Omental fat pad (tissue), 4 donors: ENCODE measurements around the gene WDR27. TPM values are rescaled to one million over a fixed set of nuclear protein-coding genes. Genes with fewer than 3 reads are reported as not detected.

Experiments
- ATAC-seq: fragments of 150-250 bp; one replicate; pipeline ENCODE4 v1.9.1; 2016; ENCODE audit warnings: mild to moderate bottlenecking, moderate library complexity; ENCODE audit not compliant: low FRiP score
- DNase-seq: peaks from one replicate; pipeline ENCODE4 v3.0.0-alpha.2; 2019; ENCODE audit warnings: low spot score
- total RNA-seq, 4 donors: library from RNA; depleted of rRNA; stranded (reverse); fragments of >200 nt; gene quantifications; one replicate each; pipeline ENCODE4 v1.1.0, GENCODE V29; 2016
- TF ChIP-seq, protein P1 (sequence below), 3 donors: fragments of 450-650 bp; IDR thresholded peaks; one replicate each; pipeline ENCODE4 v1.5.1; 2016 to 2017; ENCODE audit warnings: antibody characterized with exemption in 3 of 3, mild to moderate bottlenecking in 3 of 3, moderate library complexity in 2 of 3

The WDR27 gene
- total RNA-seq, 4 donors from 2014 or later = 18.9 to 35.9 (median 21.7) TPM

DNA sequence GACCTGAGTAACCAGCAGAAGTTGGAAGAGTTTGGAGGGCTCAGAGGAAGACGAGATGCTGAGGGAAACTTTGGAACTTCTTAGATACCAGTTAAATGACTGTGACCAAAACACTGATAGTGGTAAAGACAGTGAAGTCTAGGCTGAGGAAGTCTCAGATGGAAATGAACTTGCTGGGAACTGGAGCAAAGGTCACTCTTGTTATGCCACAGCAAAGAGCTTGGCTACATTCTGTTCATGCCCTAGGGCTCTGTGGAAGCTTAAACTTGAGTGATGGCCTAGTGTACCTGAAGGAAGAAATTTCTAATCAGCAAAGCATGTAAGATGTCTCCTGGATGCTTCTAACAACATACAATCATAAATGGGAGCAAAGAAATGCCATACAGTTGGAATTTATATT lies 24.7 kb downstream of the WDR27 start:
- TF ChIP-seq, protein P1, sequence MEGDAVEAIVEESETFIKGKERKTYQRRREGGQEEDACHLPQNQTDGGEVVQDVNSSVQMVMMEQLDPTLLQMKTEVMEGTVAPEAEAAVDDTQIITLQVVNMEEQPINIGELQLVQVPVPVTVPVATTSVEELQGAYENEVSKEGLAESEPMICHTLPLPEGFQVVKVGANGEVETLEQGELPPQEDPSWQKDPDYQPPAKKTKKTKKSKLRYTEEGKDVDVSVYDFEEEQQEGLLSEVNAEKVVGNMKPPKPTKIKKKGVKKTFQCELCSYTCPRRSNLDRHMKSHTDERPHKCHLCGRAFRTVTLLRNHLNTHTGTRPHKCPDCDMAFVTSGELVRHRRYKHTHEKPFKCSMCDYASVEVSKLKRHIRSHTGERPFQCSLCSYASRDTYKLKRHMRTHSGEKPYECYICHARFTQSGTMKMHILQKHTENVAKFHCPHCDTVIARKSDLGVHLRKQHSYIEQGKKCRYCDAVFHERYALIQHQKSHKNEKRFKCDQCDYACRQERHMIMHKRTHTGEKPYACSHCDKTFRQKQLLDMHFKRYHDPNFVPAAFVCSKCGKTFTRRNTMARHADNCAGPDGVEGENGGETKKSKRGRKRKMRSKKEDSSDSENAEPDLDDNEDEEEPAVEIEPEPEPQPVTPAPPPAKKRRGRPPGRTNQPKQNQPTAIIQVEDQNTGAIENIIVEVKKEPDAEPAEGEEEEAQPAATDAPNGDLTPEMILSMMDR (IDR thresholded peaks at IDR 0.05) = no peak
- ATAC-seq (no peak), DNase-seq (no peak)

DNA sequence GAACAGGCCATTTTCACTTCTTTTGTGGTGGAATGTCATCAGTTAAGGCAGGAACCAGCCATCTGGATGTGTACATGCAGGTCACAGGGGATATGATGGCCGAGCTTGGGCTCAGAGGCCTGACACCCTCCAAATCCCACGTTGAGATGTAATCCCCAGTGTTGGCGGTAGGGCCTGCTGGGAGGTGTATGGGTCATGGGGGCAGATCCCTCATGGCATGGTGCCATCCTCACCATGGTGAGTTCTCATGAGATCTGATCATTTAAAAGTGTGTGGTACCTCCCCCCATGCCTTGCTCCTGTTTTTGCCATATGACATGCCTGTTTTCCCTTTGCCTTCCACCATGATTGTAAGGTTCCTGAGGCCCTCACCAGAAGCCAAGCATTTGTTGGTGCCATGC lies 26.8 kb downstream of the WDR27 start:
- DNase-seq (no peak), ATAC-seq (no peak)
- TF ChIP-seq, protein P1 (IDR thresholded peaks at IDR 0.05) = no peak

DNA sequence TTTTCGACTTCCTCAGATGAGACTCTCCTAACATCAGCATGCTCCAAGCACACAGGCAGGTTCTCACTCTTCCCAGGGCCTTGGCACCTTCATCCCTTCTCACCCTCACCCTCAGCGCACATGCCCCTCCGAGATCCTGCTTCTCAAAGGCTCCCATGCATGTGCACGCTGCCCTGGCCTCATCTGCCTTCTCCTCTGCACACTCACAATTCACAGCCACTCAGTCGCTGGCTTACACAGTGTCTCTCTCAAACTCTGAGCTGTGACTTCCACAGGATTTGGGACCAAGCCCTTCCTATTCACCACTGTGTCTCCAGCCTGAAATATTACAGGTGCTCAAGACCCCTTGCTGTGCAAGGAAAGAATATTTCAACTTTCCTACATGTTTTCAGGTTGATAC lies 30.3 kb downstream of the WDR27 start:
- TF ChIP-seq, protein P1 (IDR thresholded peaks at IDR 0.05) = no peak
- no peak for ATAC-seq
- no peak for DNase-seq

DNA sequence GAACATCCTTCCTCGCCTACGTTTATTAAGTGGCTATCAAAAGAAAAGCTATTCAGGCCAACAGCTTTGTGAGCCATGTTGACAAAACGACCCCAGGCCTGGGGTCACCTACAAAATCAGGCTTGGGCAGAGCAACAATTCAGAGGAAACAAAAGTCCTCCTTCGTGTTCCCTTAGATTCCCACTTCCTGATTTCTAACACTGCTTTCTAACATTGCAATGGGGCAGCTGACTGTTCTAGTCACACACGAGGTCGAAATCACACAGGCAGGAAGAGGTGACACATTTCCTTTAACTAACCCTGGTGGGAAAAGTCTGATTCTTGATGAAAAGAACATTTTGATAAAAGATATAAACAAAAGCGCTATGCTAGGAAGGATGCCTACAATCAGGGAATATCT lies 31.9 kb downstream of the WDR27 start:
- TF ChIP-seq, protein P1 (IDR thresholded peaks at IDR 0.05) = no peak
- no peak for ATAC-seq
- no peak for DNase-seq

DNA sequence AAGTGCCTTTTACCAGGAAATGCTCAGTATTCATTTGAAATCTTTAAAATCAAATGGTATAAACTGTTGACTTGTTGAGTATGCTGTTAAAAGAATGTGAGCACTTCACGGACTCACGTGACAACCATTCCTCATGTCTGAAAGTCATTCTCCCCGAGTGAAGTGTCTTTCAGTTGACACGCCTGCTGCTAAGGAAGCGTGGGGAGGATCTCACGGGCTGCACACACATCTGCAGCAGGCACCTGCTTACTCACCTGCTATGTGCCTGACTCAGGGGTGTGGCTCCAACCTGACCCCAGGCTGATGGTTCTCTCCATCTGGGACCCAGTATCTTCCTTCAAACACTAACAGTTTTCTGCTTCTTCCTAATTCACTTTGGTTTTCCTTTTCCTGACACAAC lies 32.7 kb downstream of the WDR27 start:
- TF ChIP-seq, protein P1 (IDR thresholded peaks at IDR 0.05) = no peak
- ATAC-seq (no peak), DNase-seq (no peak)

DNA sequence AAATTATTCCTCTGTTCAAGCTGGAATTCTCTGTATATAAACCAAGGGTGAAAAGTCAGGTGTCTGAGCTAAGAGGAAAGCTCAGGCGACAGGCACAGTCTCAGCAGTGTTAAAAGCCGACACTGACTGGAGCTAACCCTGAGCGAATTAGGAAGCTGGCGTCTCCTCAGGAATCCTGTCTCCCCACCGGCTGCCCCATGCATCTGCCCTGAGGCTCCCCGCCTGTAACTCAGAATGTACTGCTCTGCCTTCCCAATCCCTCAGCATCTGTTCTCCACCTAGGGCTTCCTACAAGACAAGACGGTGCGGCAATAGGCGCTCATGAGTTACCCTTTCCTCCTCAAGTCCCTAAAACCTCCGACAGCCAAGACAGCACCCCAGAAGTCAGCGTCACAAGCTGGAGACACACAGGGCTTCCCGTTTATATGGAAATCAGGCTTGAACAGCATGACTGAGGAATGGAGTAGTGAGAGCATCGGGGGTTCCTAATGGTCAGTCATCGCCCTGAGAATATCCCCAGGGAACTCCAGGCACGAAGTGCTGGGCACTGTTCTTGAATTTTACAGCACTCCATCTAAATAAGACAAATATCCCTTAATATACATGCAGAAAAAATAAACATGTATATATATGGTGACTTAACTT lies 33.5 kb downstream of the WDR27 start:
- DNase-seq = no peak
- TF ChIP-seq, protein P1 (IDR thresholded peaks at IDR 0.05) = no peak
- no peak for ATAC-seq

DNA sequence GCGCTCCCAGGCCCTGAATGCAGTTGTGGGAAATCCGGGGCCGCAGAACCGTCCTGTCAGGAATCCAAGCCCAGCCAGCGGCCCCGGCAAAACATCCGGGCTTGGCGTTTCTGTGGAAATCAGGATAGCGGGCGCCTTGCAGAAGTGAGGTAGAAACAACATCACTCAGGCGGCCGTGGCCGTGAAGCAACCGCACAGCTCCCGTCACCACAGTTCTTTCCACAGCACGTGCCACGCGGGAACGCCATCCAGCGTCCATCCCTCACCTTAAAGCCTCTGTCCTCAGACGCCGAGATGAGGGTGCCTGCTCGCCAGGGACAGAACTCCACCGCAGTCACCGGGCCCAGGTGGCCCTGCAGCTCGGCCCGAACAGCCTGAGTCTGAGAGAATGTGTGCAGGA lies 34.1 kb downstream of the WDR27 start:
- ATAC-seq = no peak
- DNase-seq = no peak
- TF ChIP-seq, protein P1 (IDR thresholded peaks at IDR 0.05) = no peak
